Osteoblast (primary cell): ENCODE measurements around the gene HSF5. TPM values are rescaled to one million over a fixed set of nuclear protein-coding genes. Genes with fewer than 3 reads are reported as not detected.
A peak's percentile ranks its signal among the peaks of the same experiment; 100 is the strongest.

Experiments used
- DNase-seq: peaks from one replicate; pipeline ENCODE4 v3.0.0; 2011; ENCODE audit warnings: low spot score, mixed read lengths; ENCODE audit not compliant: insufficient read length; ENCODE audit errors: missing footprints
- H2AFZ ChIP-seq: 2 replicates; pipeline ENCODE4 v1.6.0; 2011; ENCODE audit warnings: mild to moderate bottlenecking, low read length
- H3K27ac ChIP-seq: 2 replicates; pipeline ENCODE4 v1.5.1; 2011; ENCODE audit warnings: mild to moderate bottlenecking, low read depth, low read length, moderate library complexity
- H3K27me3 ChIP-seq: 2 replicates; pipeline ENCODE4 v1.6.0; 2012; ENCODE audit warnings: mild to moderate bottlenecking, control low read depth, inconsistent platforms, low read length, moderate library complexity; ENCODE audit not compliant: insufficient read depth
- H3K36me3 ChIP-seq: 2 replicates; pipeline ENCODE4 v1.5.1; 2011; ENCODE audit warnings: mild to moderate bottlenecking, low read length, control low read depth, moderate library complexity; ENCODE audit not compliant: insufficient read depth
- H3K4me1 ChIP-seq: 2 replicates; pipeline ENCODE4 v1.5.1; 2011; ENCODE audit warnings: mild to moderate bottlenecking, low read length, control low read depth, moderate library complexity; ENCODE audit not compliant: insufficient read depth
- H3K4me2 ChIP-seq: 2 replicates; pipeline ENCODE4 v1.6.0; 2011; ENCODE audit warnings: mild to moderate bottlenecking, low read length; ENCODE audit not compliant: insufficient read depth
- H3K4me3 ChIP-seq: fragments of 200-600 bp; sonication (generic); 3 replicates; pipeline ENCODE4 v1.5.1; 2012; ENCODE audit warnings: mild to moderate bottlenecking, low read length, inconsistent platforms; ENCODE audit not compliant: insufficient read depth
- H3K79me2 ChIP-seq: 2 replicates; pipeline ENCODE4 v1.6.0; 2012; ENCODE audit warnings: mild to moderate bottlenecking, low read length, control low read depth, inconsistent platforms; ENCODE audit not compliant: insufficient read depth
- H3K9me3 ChIP-seq: 2 replicates; pipeline ENCODE4 v1.5.1; 2011; ENCODE audit warnings: low read depth, low read length, control low read depth
- H4K20me1 ChIP-seq: 2 replicates; pipeline ENCODE4 v1.6.0; 2012; ENCODE audit warnings: mild to moderate bottlenecking, low read length, control low read depth; ENCODE audit not compliant: insufficient read depth
- total RNA-seq: library from RNA; depleted of rRNA; stranded (reverse); fragments of >200 nt; gene quantifications from 2 replicates; pipeline ENCODE4 v1.2.3, GENCODE V29; 2012
- TF ChIP-seq, protein P1 (sequence below): IDR thresholded peaks from 2 replicates; pipeline ENCODE4 v1.5.1; 2011; ENCODE audit warnings: mild to moderate bottlenecking, low read depth, low read length, moderate library complexity; ENCODE audit errors: extremely low read depth

Gene HSF5, protein sequence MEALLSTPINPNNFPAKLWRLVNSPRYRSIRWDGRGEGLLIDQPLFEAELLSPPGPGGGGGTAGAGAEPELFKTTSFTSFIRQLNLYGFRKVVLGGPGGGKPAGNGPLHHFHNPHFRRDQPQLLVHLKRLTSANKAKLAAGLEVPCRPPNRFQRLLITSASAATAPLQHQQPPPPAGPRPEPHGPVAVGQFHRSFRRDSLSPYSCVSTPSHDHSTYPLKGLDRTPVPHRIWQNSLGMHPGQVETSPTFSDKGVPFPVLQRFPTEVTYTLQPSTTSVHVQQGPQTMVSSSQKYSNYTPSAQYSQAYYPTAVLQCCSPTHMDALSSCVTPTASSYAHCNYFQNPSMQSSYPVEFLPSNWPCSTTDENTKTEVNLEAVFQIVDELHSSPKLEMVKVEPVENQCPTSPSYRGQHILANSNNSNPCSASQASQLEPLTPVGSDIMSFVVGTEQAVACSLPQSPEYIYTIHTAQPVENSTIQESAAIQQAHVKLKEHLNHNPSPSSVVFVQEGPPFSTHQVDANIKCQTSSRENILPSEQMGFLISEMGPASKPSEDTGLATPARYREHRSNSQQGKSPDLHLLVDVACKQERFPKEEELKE
- under 0.01 TPM in 2 replicates for total RNA-seq

DNA sequence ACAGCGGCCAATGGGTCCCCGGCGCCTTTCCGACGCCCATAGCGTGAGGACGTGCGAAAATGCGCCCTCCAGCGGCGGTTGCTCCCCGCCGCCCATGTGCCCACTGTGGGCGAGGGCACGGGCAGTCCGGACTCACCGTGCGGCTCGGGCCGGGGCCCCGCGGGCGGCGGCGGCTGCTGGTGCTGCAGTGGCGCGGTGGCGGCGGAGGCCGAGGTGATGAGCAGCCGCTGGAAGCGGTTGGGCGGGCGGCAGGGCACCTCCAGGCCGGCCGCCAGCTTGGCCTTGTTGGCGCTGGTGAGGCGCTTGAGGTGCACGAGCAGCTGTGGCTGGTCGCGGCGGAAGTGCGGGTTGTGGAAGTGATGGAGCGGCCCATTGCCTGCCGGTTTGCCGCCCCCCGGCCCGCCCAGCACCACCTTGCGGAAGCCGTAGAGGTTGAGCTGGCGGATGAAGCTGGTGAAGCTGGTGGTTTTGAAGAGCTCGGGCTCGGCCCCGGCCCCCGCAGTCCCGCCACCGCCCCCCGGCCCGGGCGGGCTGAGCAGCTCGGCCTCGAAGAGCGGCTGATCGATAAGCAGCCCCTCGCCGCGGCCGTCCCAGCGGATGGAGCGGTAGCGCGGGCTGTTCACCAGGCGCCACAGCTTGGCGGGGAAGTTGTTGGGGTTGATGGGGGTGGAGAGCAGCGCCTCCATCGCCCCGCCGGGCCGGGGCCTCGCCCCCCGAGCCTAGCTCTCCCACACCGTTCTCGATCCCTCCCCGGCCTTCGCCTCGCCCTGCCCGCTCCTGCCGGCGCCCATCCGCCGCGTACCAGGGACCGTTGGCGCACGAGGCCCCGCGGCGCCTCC lies at the start of gene HSF5:
HSF5 (minus strand) TSS at position 820 of the 839 bp plus-strand sequence; CDS start at position 686, 134 bp downstream.
- Histone ChIP-seq H3K9me3 (no peaks in the 10 kb centered on the region), H3K79me2 (no peaks in the 10 kb centered on the region), H3K4me1 (no peaks in the 10 kb centered on the region), H3K27ac (no peak within 1 kb of the TSS), H2AFZ (no peak within 1 kb of the TSS), H3K4me2 (no peak within 1 kb of the TSS), H3K36me3 (peaks cover 36% of the 10 kb centered on the region), H3K27me3 (no peaks in the 10 kb centered on the region), H3K4me3 (no peak within 1 kb of the TSS), H4K20me1 (no peaks in the 10 kb centered on the region)
- DNase-seq, result no peak
- TF ChIP-seq, protein P1, sequence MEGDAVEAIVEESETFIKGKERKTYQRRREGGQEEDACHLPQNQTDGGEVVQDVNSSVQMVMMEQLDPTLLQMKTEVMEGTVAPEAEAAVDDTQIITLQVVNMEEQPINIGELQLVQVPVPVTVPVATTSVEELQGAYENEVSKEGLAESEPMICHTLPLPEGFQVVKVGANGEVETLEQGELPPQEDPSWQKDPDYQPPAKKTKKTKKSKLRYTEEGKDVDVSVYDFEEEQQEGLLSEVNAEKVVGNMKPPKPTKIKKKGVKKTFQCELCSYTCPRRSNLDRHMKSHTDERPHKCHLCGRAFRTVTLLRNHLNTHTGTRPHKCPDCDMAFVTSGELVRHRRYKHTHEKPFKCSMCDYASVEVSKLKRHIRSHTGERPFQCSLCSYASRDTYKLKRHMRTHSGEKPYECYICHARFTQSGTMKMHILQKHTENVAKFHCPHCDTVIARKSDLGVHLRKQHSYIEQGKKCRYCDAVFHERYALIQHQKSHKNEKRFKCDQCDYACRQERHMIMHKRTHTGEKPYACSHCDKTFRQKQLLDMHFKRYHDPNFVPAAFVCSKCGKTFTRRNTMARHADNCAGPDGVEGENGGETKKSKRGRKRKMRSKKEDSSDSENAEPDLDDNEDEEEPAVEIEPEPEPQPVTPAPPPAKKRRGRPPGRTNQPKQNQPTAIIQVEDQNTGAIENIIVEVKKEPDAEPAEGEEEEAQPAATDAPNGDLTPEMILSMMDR, result no peak

GRCh38 chr17:58537266-58537665 lies 49.1 kb upstream of the HSF5 start:
- TF ChIP-seq, protein P1, result no peak
- peak; percentile 72 for DNase-seq
- no peaks in the 10 kb centered on the region for H3K9me3 ChIP-seq
- H3K4me2 ChIP-seq, result no peak overlapping the region
- H4K20me1 ChIP-seq, result no peaks in the 10 kb centered on the region
- H3K4me1 ChIP-seq, result peaks cover 11% of the 10 kb centered on the region
- peaks cover 16% of the 10 kb centered on the region for H3K27me3 ChIP-seq
- no peak overlapping the region for H3K27ac ChIP-seq
- H3K79me2 ChIP-seq, result no peaks in the 10 kb centered on the region
- no peaks in the 10 kb centered on the region for H3K36me3 ChIP-seq
- H3K4me3 ChIP-seq, result no peak overlapping the region
- no peak overlapping the region for H2AFZ ChIP-seq

DNA sequence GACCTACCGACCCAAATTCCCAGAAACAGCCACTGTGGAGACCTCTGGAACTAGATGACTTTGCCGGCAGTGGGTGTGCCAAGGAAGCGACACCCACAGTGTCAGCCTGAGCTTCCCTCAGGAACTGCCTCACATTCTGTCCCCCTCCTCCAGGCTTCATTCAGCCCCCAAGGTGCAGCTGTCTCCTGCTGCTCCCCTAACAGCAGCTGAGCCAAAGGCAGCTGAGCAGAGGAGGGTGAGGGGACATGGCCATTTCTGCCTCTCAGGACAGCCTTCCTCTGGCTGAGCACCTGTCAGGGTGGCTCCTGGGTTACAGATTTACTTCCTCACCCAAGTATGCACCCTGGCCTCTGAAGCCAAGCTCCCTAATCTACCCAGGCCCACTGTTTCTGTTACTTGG lies 48.3 kb upstream of the HSF5 start:
- no peak overlapping the region for H3K27ac ChIP-seq
- H3K4me3 ChIP-seq, result no peak overlapping the region
- no peak overlapping the region for H2AFZ ChIP-seq
- no peak overlapping the region for H3K4me2 ChIP-seq
- peak; percentile 23 for DNase-seq
- no peaks in the 10 kb centered on the region for H3K79me2 ChIP-seq
- H3K36me3 ChIP-seq, result no peaks in the 10 kb centered on the region
- no peaks in the 10 kb centered on the region for H4K20me1 ChIP-seq
- no peaks in the 10 kb centered on the region for H3K9me3 ChIP-seq
- peaks cover 18% of the 10 kb centered on the region for H3K27me3 ChIP-seq
- TF ChIP-seq, protein P1, result no peak
- H3K4me1 ChIP-seq, result peaks cover 14% of the 10 kb centered on the region
